Gastrocnemius medialis (tissue), 4 donors: ENCODE data around the gene PPP2R2B.

Source experiments
- POLR2A ChIP-seq, 2 donors: fragments of 450-650 bp; IDR thresholded peaks; one replicate each; pipeline ENCODE4 v1.6.1; 2017; ENCODE audit warnings: antibody characterized with exemption in 2 of 2, mild to moderate bottlenecking in 2 of 2, moderate library complexity in 2 of 2
- TF ChIP-seq, protein P1 (sequence below), 5 experiments: fragments of 450-650 bp in 3 of 5; fragments of 200-600 bp in 2 of 5; sonication (generic) in 2 of 5; IDR thresholded peaks in 4 of 5; conservative IDR thresholded peaks in 1 of 5; 1 replicate in 4 of 5; 2 replicates in 1 of 5; pipeline ENCODE4 v1.5.1; 2016 to 2019; ENCODE audit warnings: antibody characterized with exemption in 5 of 5, mild to moderate bottlenecking in 3 of 5, moderate library complexity in 3 of 5

DNA sequence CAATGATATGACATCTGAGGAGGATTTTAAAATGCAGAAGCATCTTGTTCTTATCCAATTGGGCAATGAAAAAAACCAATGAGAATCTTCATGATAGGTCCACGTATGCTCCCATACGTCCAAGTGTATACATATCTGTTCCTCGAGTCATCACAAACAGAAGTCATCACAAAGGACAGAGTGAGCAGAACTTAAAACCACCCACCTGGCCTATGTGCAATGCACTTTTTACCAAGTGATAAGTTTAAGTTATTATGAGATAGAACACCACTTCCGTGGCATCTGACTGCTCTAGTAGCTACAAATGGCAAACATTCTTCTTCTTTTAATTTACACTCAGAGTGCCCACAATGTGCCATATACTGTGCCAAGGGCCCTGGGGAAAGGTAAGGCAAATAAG lies 82.4 kb downstream of the PPP2R2B start:
- TF ChIP-seq POLR2A (IDR thresholded peaks at IDR 0.05): no peak
- TF ChIP-seq, protein P1, sequence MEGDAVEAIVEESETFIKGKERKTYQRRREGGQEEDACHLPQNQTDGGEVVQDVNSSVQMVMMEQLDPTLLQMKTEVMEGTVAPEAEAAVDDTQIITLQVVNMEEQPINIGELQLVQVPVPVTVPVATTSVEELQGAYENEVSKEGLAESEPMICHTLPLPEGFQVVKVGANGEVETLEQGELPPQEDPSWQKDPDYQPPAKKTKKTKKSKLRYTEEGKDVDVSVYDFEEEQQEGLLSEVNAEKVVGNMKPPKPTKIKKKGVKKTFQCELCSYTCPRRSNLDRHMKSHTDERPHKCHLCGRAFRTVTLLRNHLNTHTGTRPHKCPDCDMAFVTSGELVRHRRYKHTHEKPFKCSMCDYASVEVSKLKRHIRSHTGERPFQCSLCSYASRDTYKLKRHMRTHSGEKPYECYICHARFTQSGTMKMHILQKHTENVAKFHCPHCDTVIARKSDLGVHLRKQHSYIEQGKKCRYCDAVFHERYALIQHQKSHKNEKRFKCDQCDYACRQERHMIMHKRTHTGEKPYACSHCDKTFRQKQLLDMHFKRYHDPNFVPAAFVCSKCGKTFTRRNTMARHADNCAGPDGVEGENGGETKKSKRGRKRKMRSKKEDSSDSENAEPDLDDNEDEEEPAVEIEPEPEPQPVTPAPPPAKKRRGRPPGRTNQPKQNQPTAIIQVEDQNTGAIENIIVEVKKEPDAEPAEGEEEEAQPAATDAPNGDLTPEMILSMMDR (IDR thresholded peaks at IDR 0.05 in 4 of 5, conservative IDR thresholded peaks at IDR 0.05 in 1 of 5): no peak
